ENCODE measurements around the gene TOMM40.
"Not testable (repeated sequence)": the region's sequence is repeated elsewhere in the genome, so short reads cannot be mapped to it uniquely, and the experiment has no call there.

The TOMM40 gene

DNA sequence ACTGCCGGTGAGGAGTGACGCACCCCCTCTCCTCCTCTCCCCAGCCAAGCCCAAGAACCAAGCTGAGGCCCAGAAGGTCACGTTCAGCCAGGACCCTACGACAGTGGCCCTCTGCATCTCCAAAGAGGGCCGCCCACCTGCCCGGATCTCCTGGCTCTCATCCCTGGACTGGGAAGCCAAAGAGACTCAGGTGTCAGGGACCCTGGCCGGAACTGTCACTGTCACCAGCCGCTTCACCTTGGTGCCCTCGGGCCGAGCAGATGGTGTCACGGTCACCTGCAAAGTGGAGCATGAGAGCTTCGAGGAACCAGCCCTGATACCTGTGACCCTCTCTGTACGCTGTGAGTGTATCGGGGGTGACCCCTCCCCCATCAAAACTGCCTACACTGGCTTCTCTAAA lies 19.2 kb upstream of the TOMM40 start:
- DNase-seq (ENCODE audit: low read depth in 2 of 2, low spot score in 1 of 2) = no peak

DNA sequence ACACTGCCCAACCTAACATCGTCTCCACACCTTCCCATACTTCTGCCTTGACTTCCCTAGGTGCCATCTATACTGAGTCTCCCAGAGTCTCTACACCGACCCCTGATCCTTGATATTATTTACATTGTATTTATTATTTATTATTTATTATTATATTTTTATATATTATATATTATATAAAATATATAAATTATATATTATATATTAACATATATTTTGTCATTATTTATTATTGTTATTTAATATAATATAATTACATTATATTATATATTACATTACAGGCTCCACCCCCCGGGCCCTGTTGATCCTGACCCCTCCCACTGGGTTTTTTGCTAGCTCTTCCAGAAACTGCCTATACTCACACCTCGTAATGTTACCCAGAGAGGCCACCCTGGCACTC lies 18.4 kb upstream of the TOMM40 start:
- no peak for DNase-seq (ENCODE audit: low read depth in 2 of 2, low spot score in 1 of 2)

GRCh38 chr19:44874317-44874716 lies 16.7 kb upstream of the TOMM40 start:
- DNase-seq (ENCODE audit: low read depth in 2 of 2, low spot score in 1 of 2) = no peak

DNA sequence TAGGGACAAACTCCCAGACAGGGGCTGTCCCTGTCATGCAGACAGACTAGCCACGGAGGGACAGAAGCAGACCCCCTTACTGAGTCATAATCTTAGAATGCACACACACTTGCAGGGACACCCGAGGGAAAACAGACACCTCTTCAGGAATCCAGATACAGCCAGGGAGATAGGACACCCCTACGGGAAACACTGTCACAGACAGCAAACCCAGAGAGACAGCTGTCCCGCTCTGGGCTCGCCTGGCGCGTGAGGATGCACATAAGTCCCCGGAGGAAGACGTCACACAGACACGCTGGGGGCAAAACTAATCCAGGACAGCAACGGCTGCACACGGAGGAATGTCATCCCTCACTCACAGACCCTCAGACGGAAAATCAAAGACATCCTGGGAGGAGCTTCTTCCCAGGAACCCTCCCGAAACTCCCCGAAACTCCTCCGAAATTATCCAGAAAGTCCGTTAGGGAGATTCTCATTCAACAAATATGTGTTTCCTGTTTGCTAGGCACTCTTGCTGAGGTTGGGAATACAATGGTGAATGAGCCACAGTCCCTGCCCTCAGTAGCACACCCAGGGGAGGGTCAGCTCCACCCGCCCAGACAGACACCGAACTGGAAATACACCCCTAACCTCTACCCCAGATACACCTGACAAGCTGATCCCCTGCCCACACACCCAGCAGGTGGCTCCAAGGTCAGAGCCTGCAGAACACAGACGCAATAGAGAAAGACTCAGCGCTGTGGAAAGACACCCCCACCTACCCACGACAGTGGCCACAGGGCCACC lies 15.2 kb upstream of the TOMM40 start:
- DNase-seq (ENCODE audit: low read depth in 2 of 2, low spot score in 1 of 2) = no peak

GRCh38 chr19:44876930-44877535 lies 14.0 kb upstream of the TOMM40 start:
- no peak for DNase-seq (ENCODE audit: low read depth in 2 of 2, low spot score in 1 of 2)

- no peak for DNase-seq (ENCODE audit: low read depth in 2 of 2, low spot score in 1 of 2)
These were observed 12.8 kb upstream of the TOMM40 start for GRCh38 chr19:44878120-44878865.

DNA sequence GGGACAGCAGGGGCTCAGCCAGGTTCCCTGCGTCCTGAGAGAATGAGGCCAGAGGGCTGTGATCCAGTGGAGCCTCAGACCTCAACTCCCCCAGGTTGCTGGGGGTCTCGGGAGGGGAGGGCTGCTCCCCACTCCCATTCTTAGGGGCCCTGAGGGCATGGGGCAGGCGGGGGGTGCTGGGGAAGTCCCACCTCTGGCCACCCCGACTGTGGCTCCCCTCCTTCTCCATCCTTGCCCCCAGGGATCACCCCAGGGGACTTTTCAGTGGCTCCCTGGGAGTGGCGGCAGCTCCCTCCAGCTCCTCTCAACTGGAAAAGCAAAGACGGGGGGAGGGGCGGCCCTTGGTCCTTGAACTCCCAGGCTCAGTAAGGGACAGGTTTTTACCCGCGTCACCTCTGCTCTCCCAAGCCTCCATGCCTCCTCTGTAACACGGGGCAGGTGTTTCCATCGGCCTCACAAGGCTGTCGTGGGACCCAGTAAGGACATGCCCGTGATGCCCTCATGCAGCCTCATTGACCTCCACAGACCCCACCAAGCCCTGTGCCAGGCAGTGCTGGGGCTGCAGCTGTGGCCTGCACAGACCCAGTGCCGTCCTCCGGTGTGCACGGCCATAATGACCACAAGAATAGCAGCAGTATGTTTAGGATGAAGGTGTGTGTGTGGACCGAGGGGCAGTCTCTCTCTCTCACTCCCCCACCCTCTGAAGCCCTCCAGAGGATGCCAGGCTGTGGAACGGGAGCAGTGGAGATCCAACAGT lies 11.6 kb upstream of the TOMM40 start:
- DNase-seq (ENCODE audit: low read depth in 2 of 2, low spot score in 1 of 2) = no peak

DNA sequence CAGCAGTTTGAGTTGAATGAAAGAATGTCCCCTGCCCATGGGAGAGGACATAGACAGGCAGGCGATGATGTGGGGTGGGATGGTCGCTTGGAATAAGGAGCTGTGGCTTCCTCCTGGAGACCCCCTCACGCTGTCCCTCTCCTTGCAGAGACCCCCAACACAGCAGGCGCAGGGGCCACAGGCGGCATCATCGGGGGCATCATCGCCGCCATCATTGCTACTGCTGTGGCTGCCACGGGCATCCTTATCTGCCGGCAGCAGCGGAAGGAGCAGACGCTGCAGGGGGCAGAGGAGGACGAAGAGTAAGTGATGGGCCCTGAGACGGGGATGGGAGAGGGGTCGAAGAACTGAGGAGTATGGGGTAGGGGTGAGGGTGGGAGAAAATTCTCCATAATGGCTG lies 9.0 kb upstream of the TOMM40 start:
- no peak for DNase-seq (ENCODE audit: low read depth in 2 of 2, low spot score in 1 of 2)

GRCh38 chr19:44882619-44883397 lies 8.2 kb upstream of the TOMM40 start:
- not testable (repeated sequence) for DNase-seq (ENCODE audit: low read depth in 2 of 2, low spot score in 1 of 2)

GRCh38 chr19:44883922-44884321 lies 7.1 kb upstream of the TOMM40 start:
- DNase-seq (ENCODE audit: low read depth in 2 of 2, low spot score in 1 of 2) = no peak

GRCh38 chr19:44884566-44884965 lies 6.5 kb upstream of the TOMM40 start:
- DNase-seq (ENCODE audit: low read depth in 2 of 2, low spot score in 1 of 2) = no peak

GRCh38 chr19:44886141-44886540 lies 4.9 kb upstream of the TOMM40 start:
- DNase-seq (ENCODE audit: low read depth in 2 of 2, low spot score in 1 of 2) = no peak

DNA sequence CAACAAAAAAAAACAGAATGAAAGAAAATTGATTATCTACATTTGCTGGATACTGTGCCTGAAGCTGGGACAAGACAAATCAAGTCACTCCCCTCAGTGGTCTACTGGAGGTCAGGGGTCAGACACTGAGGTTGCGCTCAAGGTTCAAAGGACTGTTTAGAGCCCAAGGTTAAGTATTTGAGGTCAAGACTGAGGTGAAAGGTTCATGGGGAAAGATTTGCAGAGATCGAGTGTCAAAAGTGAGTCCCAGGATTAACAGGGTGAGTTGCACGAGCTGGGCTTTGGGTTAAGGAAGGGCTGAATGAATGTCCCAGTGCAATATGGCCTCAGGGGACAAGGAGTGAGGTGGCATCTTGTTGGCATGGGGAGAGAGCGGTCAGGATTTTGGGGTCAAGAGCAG lies 3.4 kb upstream of the TOMM40 start:
- DNase-seq (ENCODE audit: low read depth in 2 of 2, low spot score in 1 of 2) = no peak

DNA sequence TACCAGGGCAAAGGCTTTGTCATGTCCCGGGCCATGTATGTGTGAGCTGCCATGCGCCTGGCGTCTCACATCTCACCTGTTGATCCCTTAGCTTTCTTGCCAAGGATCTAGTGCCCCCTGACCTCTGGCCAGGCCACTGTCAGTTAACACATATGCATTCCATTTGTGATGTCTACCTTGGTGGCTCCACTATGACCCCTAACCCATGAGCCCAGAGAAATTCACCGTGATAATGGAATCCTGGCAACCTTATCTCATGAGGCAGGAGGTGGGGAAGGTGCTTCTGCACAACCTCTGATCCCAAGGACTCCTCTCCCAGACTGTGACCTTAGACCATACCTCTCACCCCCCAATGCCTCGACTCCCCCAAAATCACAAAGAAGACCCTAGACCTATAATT lies 2.7 kb upstream of the TOMM40 start:
- not testable (repeated sequence) for DNase-seq (ENCODE audit: low read depth in 2 of 2, low spot score in 1 of 2)

GRCh38 chr19:44889830-44890365 lies 1.2 kb upstream of the TOMM40 start:
- DNase-seq (ENCODE audit: low read depth in 2 of 2, low spot score in 1 of 2) = no peak

- no peak for DNase-seq (ENCODE audit: low read depth in 2 of 2, low spot score in 1 of 2)
These were observed 563 bp upstream of the TOMM40 start for GRCh38 chr19:44890366-44891015.

DNA sequence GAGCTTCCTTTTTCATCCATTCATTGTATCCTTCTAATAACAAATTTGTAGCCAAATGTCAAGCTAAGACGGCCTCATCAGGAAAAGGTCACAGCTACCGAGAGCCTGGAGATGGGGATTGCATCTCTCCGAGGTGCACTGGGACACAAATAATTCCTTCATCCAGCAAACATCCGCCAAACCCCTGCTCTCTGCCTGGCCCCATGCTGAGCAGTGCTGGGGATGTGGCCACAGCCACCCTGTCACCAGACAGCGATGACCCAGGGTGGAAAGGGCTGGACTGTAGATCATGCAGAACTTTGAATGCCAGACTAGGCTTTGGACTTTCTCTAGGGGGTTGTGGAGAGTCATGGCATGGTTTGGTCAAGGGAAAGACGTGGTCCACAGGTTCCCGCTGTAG lies 1.9 kb downstream of the TOMM40 start:
- no peak for DNase-seq (ENCODE audit: low read depth in 2 of 2, low spot score in 1 of 2)

GRCh38 chr19:44893332-44894051 lies 2.4 kb downstream of the TOMM40 start:
- DNase-seq (ENCODE audit: low read depth in 2 of 2, low spot score in 1 of 2) = no peak

- no peak for DNase-seq (ENCODE audit: low read depth in 2 of 2, low spot score in 1 of 2)
These were observed 3.0 kb downstream of the TOMM40 start for GRCh38 chr19:44894052-44894400.
